Endothelial cell of umbilical vein (primary cell): Measurements from ENCODE around the gene CYTH2. TPM values are rescaled to one million over a fixed set of nuclear protein-coding genes. Genes with fewer than 3 reads are reported as not detected.

ENCODE experiments used
- BruUV-seq: library from RNA; stranded (reverse); fragments of 400-500 nt; replicated peaks from 2 replicates; lab custom pipeline; 2021; lab: Mats Ljungman, UMichigan
- CTCF ChIA-PET: fragments of 300-600, 350-600 bp; sonication (Branson Sonifier 250); formaldehyde crosslinking; loops from one replicate; lab custom pipeline; 2021; ENCODE audit warnings: antibody characterized with exemption, inconsistent platforms; lab: Charles Lee
- POLR2A ChIA-PET: fragments of 300-600, 350-600 bp; sonication (Branson Sonifier 250); formaldehyde crosslinking; loops from one replicate; lab custom pipeline; 2021; ENCODE audit warnings: antibody characterized with exemption, inconsistent platforms; lab: Charles Lee
- DNase-seq: peaks from one replicate; pipeline ENCODE4 v3.0.0-alpha.2; 2011; ENCODE audit warnings: low read depth, low spot score
- FAIRE-seq: peaks from 2 replicates; lab custom pipeline; 2011; peaks lifted over from hg19 to GRCh38; lab: Jason Lieb, UNC
- H2AFZ ChIP-seq: 2 replicates; pipeline ENCODE4 v1.6.0; 2012; ENCODE audit warnings: low read depth, low read length, control low read depth, inconsistent platforms
- H3K27ac ChIP-seq: 2 replicates; pipeline ENCODE4 v1.5.1; 2011; ENCODE audit warnings: low read depth, mild to moderate bottlenecking, control low read depth, low read length, moderate library complexity; ENCODE audit not compliant: insufficient read depth
- H3K27me3 ChIP-seq, 2 experiments: 2 replicates each; pipeline versions ENCODE4 v1.6.0 to v1.6.1; 2011; ENCODE audit warnings: low read length in 2 of 2, mixed read lengths in 1 of 2; ENCODE audit not compliant: control insufficient read depth in 2 of 2, insufficient read depth in 2 of 2
- H3K36me3 ChIP-seq, 2 experiments: 2 replicates in 1 of 2; 3 replicates in 1 of 2; pipeline ENCODE4 v1.5.1; 2011; ENCODE audit warnings: low read length in 2 of 2, mild to moderate bottlenecking in 1 of 2, moderate library complexity in 1 of 2; ENCODE audit not compliant: control insufficient read depth in 2 of 2, insufficient read depth in 2 of 2; ENCODE audit errors: extremely low read depth in 1 of 2
- H3K4me1 ChIP-seq: 3 replicates; pipeline ENCODE4 v1.5.1; 2011; ENCODE audit warnings: mild to moderate bottlenecking, low read length; ENCODE audit not compliant: control insufficient read depth, insufficient read depth; ENCODE audit errors: extremely low read depth
- H3K4me2 ChIP-seq: 2 replicates; pipeline ENCODE4 v1.6.1; 2011; ENCODE audit warnings: low read length, control low read depth, mixed read lengths; ENCODE audit not compliant: insufficient read depth
- H3K4me3 ChIP-seq, 3 experiments: fragments of 200-600 bp in 1 of 3; sonication (generic), shearing (Covaris generic) in 1 of 3; replicated peaks in 1 of 3; 2 replicates each; pipeline ENCODE4 v1.5.1; 2011 to 2016; ENCODE audit warnings: control low read depth in 3 of 3, low read length in 3 of 3, mild to moderate bottlenecking in 2 of 3, inconsistent platforms in 1 of 3, low read depth in 1 of 3, moderate library complexity in 1 of 3; ENCODE audit not compliant: insufficient read depth in 1 of 3
- H3K79me2 ChIP-seq: 2 replicates; pipeline ENCODE4 v1.6.0; 2012; ENCODE audit warnings: low read length, inconsistent platforms; ENCODE audit not compliant: control insufficient read depth, insufficient read depth
- H3K9ac ChIP-seq: replicated peaks from 2 replicates; pipeline ENCODE3; 2011; ENCODE audit warnings: low read length, control low read depth; ENCODE audit not compliant: insufficient read depth; ENCODE audit errors: extremely low read depth
- H3K9me1 ChIP-seq: replicated peaks from 3 replicates; pipeline ENCODE4 v1.6.0; 2011; ENCODE audit warnings: mild to moderate bottlenecking, low read length; ENCODE audit not compliant: control insufficient read depth, insufficient read depth; ENCODE audit errors: extremely low read depth
- H3K9me3 ChIP-seq: replicated peaks from 2 replicates; pipeline ENCODE4 v1.5.1; 2012; ENCODE audit warnings: low read length, inconsistent platforms; ENCODE audit not compliant: control insufficient read depth, insufficient read depth
- H4K20me1 ChIP-seq: replicated peaks from 2 replicates; pipeline ENCODE3; 2011; ENCODE audit warnings: mild to moderate bottlenecking, low read length; ENCODE audit not compliant: control insufficient read depth, insufficient read depth; ENCODE audit errors: extremely low read depth
- CTCF ChIP-seq, 2 donors: IDR thresholded peaks; 1 replicate in 1 of 2; 2 replicates in 1 of 2; pipeline ENCODE4 v1.5.1; 2011; ENCODE audit warnings: low read length in 2 of 2, mild to moderate bottlenecking in 2 of 2, moderate library complexity in 2 of 2, control low read depth in 1 of 2, inconsistent platforms in 1 of 2, low read depth in 1 of 2; ENCODE audit not compliant: insufficient read depth in 1 of 2; ENCODE audit errors: extremely low read depth in 1 of 2
- EZH2 ChIP-seq: IDR thresholded peaks from 2 replicates; pipeline ENCODE4 v1.6.1; 2012; ENCODE audit warnings: borderline replicate concordance, low read depth, mild to moderate bottlenecking, moderate library complexity, low read length, inconsistent platforms; ENCODE audit not compliant: severe bottlenecking
- FOS ChIP-seq: IDR thresholded peaks from 2 replicates; pipeline ENCODE4 v1.6.1; 2011; ENCODE audit warnings: mild to moderate bottlenecking, low read length, moderate library complexity, borderline replicate concordance; ENCODE audit not compliant: insufficient read depth
- GATA2 ChIP-seq: IDR thresholded peaks from 2 replicates; pipeline ENCODE4 v1.7.0; 2011; ENCODE audit warnings: low read depth, mild to moderate bottlenecking, moderate library complexity, mixed read lengths, low read length; ENCODE audit not compliant: insufficient read length, insufficient read depth
- JUN ChIP-seq: IDR thresholded peaks from 2 replicates; pipeline ENCODE4 v1.6.1; 2011; ENCODE audit warnings: borderline replicate concordance, low read depth; ENCODE audit not compliant: insufficient read length, insufficient read depth
- MAX ChIP-seq: IDR thresholded peaks from 2 replicates; pipeline ENCODE4 v1.6.1; 2011; ENCODE audit not compliant: insufficient read depth, insufficient read length
- MYC ChIP-seq: IDR thresholded peaks from one replicate; pipeline ENCODE4 v1.6.1; 2011; ENCODE audit warnings: mild to moderate bottlenecking, low read depth, low read length
- POLR2A ChIP-seq: IDR thresholded peaks from 2 replicates; pipeline ENCODE4 v1.6.1; 2012; ENCODE audit warnings: low read depth, mild to moderate bottlenecking, control low read depth, low read length
- POLR2AphosphoS5 ChIP-seq: IDR thresholded peaks from 2 replicates; pipeline ENCODE4 v1.6.1; 2012; ENCODE audit warnings: low read depth, mild to moderate bottlenecking, control low read depth, low read length, moderate library complexity; ENCODE audit not compliant: insufficient read depth
- dilution Hi-C: fragments of 300-500 bp; cut with MboI; formaldehyde crosslinking; loops from one replicate; pipeline ENCODE4 v1.15.0; 2019; ENCODE audit warnings: low sequenced_read_pairs; ENCODE audit not compliant: extremely low pct_ligation_motif_present
- intact Hi-C: fragments of 100-400 bp; cut with micrococcal nuclease; formaldehyde crosslinking; loops from one replicate; pipeline ENCODE4 v1.10.0; 2022
- polyA plus RNA-seq, 4 experiments: library from polyadenylated mRNA; depleted of rRNA in 3 of 4; stranded (reverse) in 3 of 4; unstranded in 1 of 4; fragments of >200 nt; gene quantifications; 2 replicates each; pipeline versions ENCODE4 v1.2.1 to v1.2.3, GENCODE V29; 2011 to 2012; ENCODE audit warnings: missing spikeins in 1 of 4
- total RNA-seq: library from RNA; stranded (reverse); gene quantifications from 2 replicates; pipeline ENCODE4 v1.2.3, GENCODE V29; 2021

The CYTH2 gene
- total and polyA plus RNA-seq, 2 donors (not counting 3 experiments of a cell fraction or from before 2014, with no cell fraction given) = 98.4 to 119 TPM

- Histone ChIP-seq H4K20me1 (no peaks in the 10 kb centered on the region), H3K27me3 (no peaks in the 10 kb centered on the region), H3K9ac (no peak overlapping the region), H3K4me1 (peaks cover 23% of the 10 kb centered on the region), H3K36me3 (peaks cover 12 to 35% of the 10 kb centered on the region in 2 experiments), H3K27ac (no peak overlapping the region), H3K9me3 (no peaks in the 10 kb centered on the region), H3K4me3 (no peak overlapping the region), H2AFZ (no peak overlapping the region), H3K79me2 (no peaks in the 10 kb centered on the region), H3K4me2 (peak overlapping the region; percentile 69), H3K9me1 (no peaks in the 10 kb centered on the region)
- no peak for FAIRE-seq
- dilution Hi-C loops = no loop called here
- ChIA-PET POLR2A (interaction anchor here (1.1 kb wide), 1 partner anchor 9 kb away, joined by 3 read pairs; no protein-coding TSS in a partner anchor), CTCF (interaction anchor here (1.3 to 2.1 kb wide), 6 partner anchors 8 to 109 kb away, joined by 4 to 9 read pairs (median 4); no protein-coding TSS in a partner anchor)
- no TSS peak for BruUV-seq
- intact Hi-C loops = loop anchor here (5.0 kb wide), 1 partner anchor 82 kb away; no protein-coding TSS in a partner anchor
- TF ChIP-seq POLR2A (no peak), CTCF (IDR thresholded peaks at IDR 0.05; ENCODE audit: extremely low read depth in 1 of 2, insufficient read depth in 1 of 2, low read depth in 1 of 2, low read length in 2 of 2) (no peak), GATA2 (no peak), JUN (no peak), EZH2 (no peak), MAX (no peak), MYC (no peak), POLR2AphosphoS5 (no peak), FOS (no peak)
- no peak for DNase-seq
These were observed 10.5 kb downstream of the CYTH2 start for GRCh38 chr19:48479686-48480085.
